ENCODE measurements around the gene TMOD2. TPM values are rescaled to one million over a fixed set of nuclear protein-coding genes. Genes with fewer than 3 reads are reported as not detected.

The TMOD2 gene
- total RNA-seq, 1 donor, result 9.8 TPM

DNA sequence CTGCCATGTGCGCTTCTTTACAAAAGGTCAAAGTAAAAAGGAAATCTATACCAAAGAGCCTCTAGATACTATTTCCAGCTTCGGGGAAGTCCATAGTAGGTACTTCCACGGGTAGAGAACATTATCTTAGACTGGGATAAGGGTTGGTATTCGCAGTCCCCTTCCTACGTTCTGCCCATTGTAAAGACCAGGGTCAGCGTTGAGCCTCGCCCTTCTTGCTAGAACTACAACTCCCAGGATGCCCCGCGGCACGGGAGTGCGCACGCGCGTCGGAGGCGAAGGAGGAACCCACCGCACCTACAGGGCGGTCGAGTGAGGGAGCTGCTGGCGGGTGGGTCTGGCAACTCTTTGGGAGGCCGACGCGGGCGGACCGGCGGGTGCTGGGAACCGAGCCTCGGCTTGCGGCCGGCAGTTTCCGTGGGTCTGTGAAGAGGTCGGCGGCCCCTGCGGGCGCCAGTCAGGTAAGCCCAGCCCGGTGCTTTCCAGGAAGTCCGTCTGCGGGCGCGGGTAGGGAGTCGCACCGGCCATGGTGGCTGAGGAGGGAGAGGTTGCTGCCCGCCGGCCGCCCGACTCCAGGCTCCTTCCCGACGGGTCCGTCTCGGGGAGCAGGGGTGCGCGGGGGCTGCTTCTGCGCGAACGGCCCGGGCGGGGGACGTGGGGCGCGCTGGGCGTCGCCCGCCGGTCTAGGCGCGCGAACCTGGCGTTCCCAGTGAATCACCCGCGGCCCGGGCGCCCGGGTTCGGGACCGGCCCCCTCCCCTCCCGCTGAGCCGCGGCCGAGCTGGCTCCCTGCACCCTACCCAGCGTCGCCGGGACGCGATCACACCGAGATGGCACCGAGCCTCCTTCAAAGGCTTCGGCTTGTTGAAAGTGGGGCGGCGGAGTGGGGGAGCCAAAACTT lies 78.2 kb downstream of the TMOD2 start, which contains the start of gene TMOD3:
TSS of gene TMOD3 (plus strand) at position 278 of the 900 bp plus-strand sequence. CDS start 33,232 bp downstream, outside the sequence.
- Histone ChIP-seq H3K9me3 (ENCODE audit: low read depth, low read length) (no peaks in the 10 kb centered on the region), H2AFZ (ENCODE audit: low read length) (peak within 1 kb of the TSS; percentile 90), H3K27me3 (ENCODE audit: insufficient read depth, low read length) (no peaks in the 10 kb centered on the region), H3K36me3 (ENCODE audit: insufficient read depth, low read length) (no peaks in the 10 kb centered on the region), H3K79me2 (ENCODE audit: insufficient read depth, low read length) (peaks cover 51% of the 10 kb centered on the region), H3K4me1 (ENCODE audit: insufficient read depth, low read length) (peaks cover 9% of the 10 kb centered on the region), H4K20me1 (ENCODE audit: insufficient read depth, low read length) (peaks cover 20% of the 10 kb centered on the region), H3K4me3 (ENCODE audit: insufficient read depth, low read length) (peak within 1 kb of the TSS; percentile 95), H3K4me2 (ENCODE audit: insufficient read depth, low read length) (peak within 1 kb of the TSS; percentile 85), H3K27ac (ENCODE audit: low read depth, low read length) (peak within 1 kb of the TSS; percentile 56)
- TF ChIP-seq, protein P1, sequence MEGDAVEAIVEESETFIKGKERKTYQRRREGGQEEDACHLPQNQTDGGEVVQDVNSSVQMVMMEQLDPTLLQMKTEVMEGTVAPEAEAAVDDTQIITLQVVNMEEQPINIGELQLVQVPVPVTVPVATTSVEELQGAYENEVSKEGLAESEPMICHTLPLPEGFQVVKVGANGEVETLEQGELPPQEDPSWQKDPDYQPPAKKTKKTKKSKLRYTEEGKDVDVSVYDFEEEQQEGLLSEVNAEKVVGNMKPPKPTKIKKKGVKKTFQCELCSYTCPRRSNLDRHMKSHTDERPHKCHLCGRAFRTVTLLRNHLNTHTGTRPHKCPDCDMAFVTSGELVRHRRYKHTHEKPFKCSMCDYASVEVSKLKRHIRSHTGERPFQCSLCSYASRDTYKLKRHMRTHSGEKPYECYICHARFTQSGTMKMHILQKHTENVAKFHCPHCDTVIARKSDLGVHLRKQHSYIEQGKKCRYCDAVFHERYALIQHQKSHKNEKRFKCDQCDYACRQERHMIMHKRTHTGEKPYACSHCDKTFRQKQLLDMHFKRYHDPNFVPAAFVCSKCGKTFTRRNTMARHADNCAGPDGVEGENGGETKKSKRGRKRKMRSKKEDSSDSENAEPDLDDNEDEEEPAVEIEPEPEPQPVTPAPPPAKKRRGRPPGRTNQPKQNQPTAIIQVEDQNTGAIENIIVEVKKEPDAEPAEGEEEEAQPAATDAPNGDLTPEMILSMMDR (IDR thresholded peaks at IDR 0.05; ENCODE audit: extremely low read depth, low read depth, low read length), result no peak
- DNase-seq (ENCODE audit: insufficient read length, low spot score, missing footprints), result peak; percentile 96

DNA sequence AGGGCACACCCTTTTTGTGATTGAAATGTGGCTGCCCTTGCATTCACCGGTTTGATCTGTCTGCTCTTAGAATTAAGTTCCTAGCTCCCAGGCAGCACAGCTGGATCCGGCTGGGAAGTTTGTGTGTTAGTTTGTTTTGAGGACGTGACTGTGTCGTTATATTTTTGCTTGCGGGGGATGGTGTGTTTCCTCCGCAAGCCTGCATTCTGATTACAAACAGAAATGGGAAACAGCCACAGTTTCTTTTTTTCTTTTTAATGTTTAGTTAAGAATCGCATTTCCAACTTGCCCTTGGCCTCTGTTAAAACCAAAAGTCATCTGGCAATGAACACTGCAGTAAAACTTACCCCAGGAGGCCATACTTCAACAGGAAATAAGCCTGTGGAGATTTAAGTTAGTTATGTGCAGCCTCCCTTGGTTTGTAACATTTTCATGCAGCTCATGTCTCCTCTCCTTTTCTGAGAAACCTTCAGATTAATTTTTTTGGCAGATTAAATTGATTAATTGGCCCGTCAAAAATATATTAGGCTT lies 78.9 kb downstream of the TMOD2 start:
- peaks cover 59% of the 10 kb centered on the region for H3K79me2 ChIP-seq (ENCODE audit: insufficient read depth, low read length)
- no peaks in the 10 kb centered on the region for H3K27me3 ChIP-seq (ENCODE audit: insufficient read depth, low read length)
- H2AFZ ChIP-seq (ENCODE audit: low read length), result peak overlapping the region; percentile 90
- H3K9me3 ChIP-seq (ENCODE audit: low read depth, low read length), result no peaks in the 10 kb centered on the region
- H3K4me1 ChIP-seq (ENCODE audit: insufficient read depth, low read length), result peaks cover 10% of the 10 kb centered on the region
- peak overlapping the region; percentile 56 for H3K27ac ChIP-seq (ENCODE audit: low read depth, low read length)
- H4K20me1 ChIP-seq (ENCODE audit: insufficient read depth, low read length), result peaks cover 20% of the 10 kb centered on the region
- TF ChIP-seq, protein P1 (IDR thresholded peaks at IDR 0.05; ENCODE audit: extremely low read depth, low read depth, low read length), result no peak
- no peaks in the 10 kb centered on the region for H3K36me3 ChIP-seq (ENCODE audit: insufficient read depth, low read length)
- H3K4me2 ChIP-seq (ENCODE audit: insufficient read depth, low read length), result peak overlapping the region; percentile 85
- H3K4me3 ChIP-seq (ENCODE audit: insufficient read depth, low read length), result peak overlapping the region; percentile 95
- DNase-seq (ENCODE audit: insufficient read length, low spot score, missing footprints), result peak; percentile 81

- Histone ChIP-seq H3K4me3 (ENCODE audit: insufficient read depth, low read length) (no peak overlapping the region), H3K27me3 (ENCODE audit: insufficient read depth, low read length) (no peaks in the 10 kb centered on the region), H2AFZ (ENCODE audit: low read length) (no peak overlapping the region), H3K79me2 (ENCODE audit: insufficient read depth, low read length) (peaks cover 92% of the 10 kb centered on the region), H3K36me3 (ENCODE audit: insufficient read depth, low read length) (no peaks in the 10 kb centered on the region), H3K27ac (ENCODE audit: low read depth, low read length) (no peak overlapping the region), H4K20me1 (ENCODE audit: insufficient read depth, low read length) (peaks cover 31% of the 10 kb centered on the region), H3K9me3 (ENCODE audit: low read depth, low read length) (no peaks in the 10 kb centered on the region), H3K4me1 (ENCODE audit: insufficient read depth, low read length) (peaks cover 23% of the 10 kb centered on the region), H3K4me2 (ENCODE audit: insufficient read depth, low read length) (no peak overlapping the region)
- no peak for DNase-seq (ENCODE audit: insufficient read length, low spot score, missing footprints)
- TF ChIP-seq, protein P1 (IDR thresholded peaks at IDR 0.05; ENCODE audit: extremely low read depth, low read depth, low read length), result no peak
Measured at GRCh38 chr15:51833772-51834171, 82.4 kb downstream of the TMOD2 start.

DNA sequence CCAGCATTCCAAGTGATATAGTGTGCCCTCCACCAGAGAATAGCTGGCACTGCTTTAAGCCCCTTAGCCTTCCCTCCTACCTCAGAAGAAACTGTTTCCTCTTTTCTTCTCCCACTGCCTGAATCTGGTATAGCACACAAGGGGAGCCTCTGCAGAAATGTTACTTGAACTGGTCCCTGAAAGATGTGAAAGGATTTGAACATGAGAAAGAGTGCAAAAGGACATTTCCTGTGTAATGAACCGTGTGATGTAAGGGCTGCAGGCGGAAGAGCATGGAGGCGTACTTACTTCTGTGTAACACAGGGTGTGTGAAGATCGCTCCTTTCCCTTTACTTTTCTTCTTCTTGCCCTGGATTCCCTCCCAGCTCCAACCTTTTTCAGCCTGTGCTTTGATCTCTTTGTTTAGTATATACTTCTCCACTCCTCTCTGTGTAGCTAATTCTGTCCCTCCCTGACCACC lies 86.4 kb downstream of the TMOD2 start:
- no peak overlapping the region for H3K27ac ChIP-seq (ENCODE audit: low read depth, low read length)
- peaks cover 17% of the 10 kb centered on the region for H3K4me1 ChIP-seq (ENCODE audit: insufficient read depth, low read length)

More for the DNA sequence above, 86.4 kb downstream of the TMOD2 start:
- Histone ChIP-seq H4K20me1 (ENCODE audit: insufficient read depth, low read length) (peaks cover 29% of the 10 kb centered on the region), H3K36me3 (ENCODE audit: insufficient read depth, low read length) (no peaks in the 10 kb centered on the region), H3K79me2 (ENCODE audit: insufficient read depth, low read length) (peaks cover 98% of the 10 kb centered on the region), H3K27me3 (ENCODE audit: insufficient read depth, low read length) (no peaks in the 10 kb centered on the region), H3K9me3 (ENCODE audit: low read depth, low read length) (no peaks in the 10 kb centered on the region), H3K4me3 (ENCODE audit: insufficient read depth, low read length) (no peak overlapping the region), H2AFZ (ENCODE audit: low read length) (no peak overlapping the region), H3K4me2 (ENCODE audit: insufficient read depth, low read length) (no peak overlapping the region)
- no peak for DNase-seq (ENCODE audit: insufficient read length, low spot score, missing footprints)
- TF ChIP-seq, protein P1 (IDR thresholded peaks at IDR 0.05; ENCODE audit: extremely low read depth, low read depth, low read length), result no peak

All from osteoblast (primary cell).